Activated T-cell treated with anti-CD3 and anti-CD28 coated beads, Interleukin-2, amount 50 U/mL, for 72 hours (primary cell): ENCODE data around the gene ENTR1. TPM values are rescaled to one million over a fixed set of nuclear protein-coding genes. Genes with fewer than 3 reads are reported as not detected.
"Not testable (repeated sequence)": the region's sequence is repeated elsewhere in the genome, so short reads cannot be mapped to it uniquely, and the experiment has no call there.

Source experiments
- ATAC-seq, 2 donors: fragments of 150-1000 bp; cut with Tn5 transposase; replicated peaks in 1 of 2; 2 replicates each; pipeline ENCODE4 v1.10.0; 2021; ENCODE audit warnings: moderate library complexity in 2 of 2, mild to moderate bottlenecking in 1 of 2
- DNase-seq, 2 donors: peaks; one replicate each; pipeline ENCODE4 v3.0.0; 2021 to 2022; ENCODE audit warnings: mixed read lengths in 1 of 2
- H3K27ac Mint-ChIP-seq: one replicate; pipeline ENCODE4 v1.8.0; 2022; ENCODE audit warnings: mild to moderate bottlenecking, moderate library complexity, mixed read lengths
- H3K27me3 Mint-ChIP-seq: one replicate; pipeline ENCODE4 v1.8.0; 2022; ENCODE audit warnings: low read depth, mixed read lengths
- H3K36me3 Mint-ChIP-seq, 2 donors: one replicate each; pipeline ENCODE4 v1.8.0; 2022; ENCODE audit warnings: mixed read lengths in 2 of 2, mild to moderate bottlenecking in 1 of 2; ENCODE audit not compliant: insufficient read depth in 2 of 2
- H3K4me1 Mint-ChIP-seq: one replicate; pipeline ENCODE4 v1.8.0; 2022; ENCODE audit warnings: low read depth, mixed read lengths
- H3K4me3 Mint-ChIP-seq, 2 donors: one replicate each; pipeline ENCODE4 v1.8.0; 2022; ENCODE audit warnings: mild to moderate bottlenecking in 2 of 2, mixed read lengths in 2 of 2, moderate library complexity in 2 of 2
- H3K9me3 Mint-ChIP-seq, 2 donors: one replicate each; pipeline ENCODE4 v1.8.0; 2022; ENCODE audit warnings: mixed read lengths in 2 of 2
- total RNA-seq, 2 donors: library from RNA; stranded (reverse); gene quantifications; one replicate each; pipeline ENCODE4 v1.2.3, GENCODE V29; 2022

Gene ENTR1
- total RNA-seq, 2 donors from 2014 or later = 47.2 to 70.6 TPM

GRCh38 chr9:136405904-136406303, 4.5 kb downstream of the ENTR1 start:
- Mint-ChIP-seq H3K36me3 (peaks cover 4 to 20% of the 10 kb centered on the region in 2 donors), H3K4me1 (peaks cover 73% of the 10 kb centered on the region)
- not testable (repeated sequence) for DNase-seq, H3K9me3 Mint-ChIP-seq, H3K4me3 Mint-ChIP-seq, H3K27ac Mint-ChIP-seq, ATAC-seq, H3K27me3 Mint-ChIP-seq

- no peak for ATAC-seq
- Mint-ChIP-seq H3K27me3 (no peaks in the 10 kb centered on the region), H3K4me1 (peaks cover 75% of the 10 kb centered on the region), H3K9me3 (no peaks in the 10 kb centered on the region), H3K36me3 (peaks cover 4 to 20% of the 10 kb centered on the region in 2 donors), H3K4me3 (peak overlapping the region in 1 of 2 donors; percentile 79), H3K27ac (no peak overlapping the region)
- no peak for DNase-seq
Measured at GRCh38 chr9:136405481-136405880, 4.9 kb downstream of the ENTR1 start.

- no peaks in the 10 kb centered on the region for H3K9me3 Mint-ChIP-seq
- peak overlapping the region; percentile 94 for H3K27ac Mint-ChIP-seq
- no peaks in the 10 kb centered on the region for H3K27me3 Mint-ChIP-seq
- peaks cover 76% of the 10 kb centered on the region for H3K4me1 Mint-ChIP-seq
- DNase-seq = no peak
- peaks cover 4 to 20% of the 10 kb centered on the region in 2 donors for H3K36me3 Mint-ChIP-seq
- peak overlapping the region; percentile 79 to 87 for H3K4me3 Mint-ChIP-seq
- ATAC-seq = no peak
Measured at GRCh38 chr9:136404801-136405136, 5.6 kb downstream of the ENTR1 start.

- peak; percentile 50 to 54 for DNase-seq
Measured at GRCh38 chr9:136403915-136404800, 6.3 kb downstream of the ENTR1 start.

GRCh38 chr9:136403538-136403914, 6.9 kb downstream of the ENTR1 start:
- peak; percentile 70 to 72 for ATAC-seq
- H3K27ac Mint-ChIP-seq = peak overlapping the region; percentile 94
- peaks cover 72% of the 10 kb centered on the region for H3K4me1 Mint-ChIP-seq
- DNase-seq = peak; percentile 74 to 76
- H3K4me3 Mint-ChIP-seq = peak overlapping the region; percentile 79 to 87
- no peaks in the 10 kb centered on the region for H3K9me3 Mint-ChIP-seq
- H3K27me3 Mint-ChIP-seq = no peaks in the 10 kb centered on the region
- peaks cover 4 to 15% of the 10 kb centered on the region in 2 donors for H3K36me3 Mint-ChIP-seq

More at GRCh38 chr9:136403915-136404800, 6.3 kb downstream of the ENTR1 start:
- H3K9me3 Mint-ChIP-seq = no peaks in the 10 kb centered on the region
- H3K27me3 Mint-ChIP-seq = no peaks in the 10 kb centered on the region
- peak; percentile 24 to 27 for ATAC-seq
- H3K27ac Mint-ChIP-seq = peak overlapping the region; percentile 94
- peaks cover 72% of the 10 kb centered on the region for H3K4me1 Mint-ChIP-seq
- peak overlapping the region; percentile 79 to 87 for H3K4me3 Mint-ChIP-seq
- peaks cover 4 to 20% of the 10 kb centered on the region in 2 donors for H3K36me3 Mint-ChIP-seq

GRCh38 chr9:136402067-136402466, 8.3 kb downstream of the ENTR1 start:
- DNase-seq = no peak
- ATAC-seq = no peak
- Mint-ChIP-seq H3K36me3 (peaks cover 2 to 12% of the 10 kb centered on the region in 2 donors), H3K9me3 (no peaks in the 10 kb centered on the region), H3K4me1 (peaks cover 64% of the 10 kb centered on the region), H3K27me3 (no peaks in the 10 kb centered on the region), H3K27ac (peak overlapping the region; percentile 83), H3K4me3 (peak overlapping the region; percentile 29 to 36)

GRCh38 chr9:136401173-136401922, 9.1 kb downstream of the ENTR1 start:
- H3K27me3 Mint-ChIP-seq = no peaks in the 10 kb centered on the region
- DNase-seq (no peak), ATAC-seq (no peak)
- H3K4me1 Mint-ChIP-seq = peaks cover 60% of the 10 kb centered on the region
- H3K4me3 Mint-ChIP-seq = peak overlapping the region; percentile 34 to 35
- H3K27ac Mint-ChIP-seq = peak overlapping the region; percentile 83
- no peaks in the 10 kb centered on the region for H3K9me3 Mint-ChIP-seq
- H3K36me3 Mint-ChIP-seq = peaks cover 3 to 13% of the 10 kb centered on the region in 2 donors

GRCh38 chr9:136400038-136400834, 10.2 kb downstream of the ENTR1 start, which contains the start of gene SNAPC4:
SNAPC4 (minus strand) TSS chr9:136400170; CDS start chr9:136398428, 1,742 bp downstream.
- Mint-ChIP-seq H3K36me3 (peaks cover 4 to 12% of the 10 kb centered on the region in 2 donors), H3K4me3 (peak within 1 kb of the TSS; percentile 90 to 93), H3K4me1 (peaks cover 51% of the 10 kb centered on the region), H3K27ac (peak within 1 kb of the TSS; percentile 74), H3K27me3 (no peaks in the 10 kb centered on the region), H3K9me3 (no peaks in the 10 kb centered on the region)
- peak; percentile 89 to 95 for DNase-seq
- peak; percentile 78 for ATAC-seq

GRCh38 chr9:136399176-136400037, 11.0 kb downstream of the ENTR1 start:
- Mint-ChIP-seq H3K27ac (peak overlapping the region; percentile 74), H3K4me3 (peak overlapping the region; percentile 90 to 93), H3K36me3 (peaks cover 4 to 13% of the 10 kb centered on the region in 2 donors), H3K4me1 (peaks cover 43% of the 10 kb centered on the region), H3K27me3 (no peaks in the 10 kb centered on the region), H3K9me3 (no peaks in the 10 kb centered on the region)
- DNase-seq (peak; percentile 53 to 60), ATAC-seq (peak; percentile 35 to 42)

GRCh38 chr9:136398286-136398685, 12.1 kb downstream of the ENTR1 start:
- Mint-ChIP-seq H3K4me1 (peaks cover 32% of the 10 kb centered on the region), H3K27ac (no peak overlapping the region), H3K36me3 (peaks cover 4 to 13% of the 10 kb centered on the region in 2 donors), H3K27me3 (no peaks in the 10 kb centered on the region), H3K9me3 (no peaks in the 10 kb centered on the region), H3K4me3 (peak overlapping the region; percentile 90 to 93)
- ATAC-seq (no peak), DNase-seq (no peak)

- Mint-ChIP-seq H3K4me1 (peaks cover 29% of the 10 kb centered on the region), H3K27me3 (no peaks in the 10 kb centered on the region), H3K9me3 (no peaks in the 10 kb centered on the region), H3K36me3 (peaks cover 4 to 11% of the 10 kb centered on the region in 2 donors), H3K4me3 (no peak overlapping the region), H3K27ac (no peak overlapping the region)
- DNase-seq (no peak), ATAC-seq (no peak)
Measured at GRCh38 chr9:136397643-136398042, 12.8 kb downstream of the ENTR1 start.

GRCh38 chr9:136396219-136396515, 14.2 kb downstream of the ENTR1 start:
- H3K36me3 Mint-ChIP-seq = peaks cover 6 to 13% of the 10 kb centered on the region in 2 donors

More at GRCh38 chr9:136396219-136396515, 14.2 kb downstream of the ENTR1 start:
- H3K4me1 Mint-ChIP-seq = peaks cover 20% of the 10 kb centered on the region
- no peak overlapping the region for H3K27ac Mint-ChIP-seq
- no peak overlapping the region for H3K4me3 Mint-ChIP-seq
- no peaks in the 10 kb centered on the region for H3K9me3 Mint-ChIP-seq
- ATAC-seq = no peak
- no peaks in the 10 kb centered on the region for H3K27me3 Mint-ChIP-seq
- no peak for DNase-seq
